ENCODE measurements around the gene ARTN.
A peak's percentile ranks its signal among the peaks of the same experiment; 100 is the strongest.

Gene ARTN

DNA sequence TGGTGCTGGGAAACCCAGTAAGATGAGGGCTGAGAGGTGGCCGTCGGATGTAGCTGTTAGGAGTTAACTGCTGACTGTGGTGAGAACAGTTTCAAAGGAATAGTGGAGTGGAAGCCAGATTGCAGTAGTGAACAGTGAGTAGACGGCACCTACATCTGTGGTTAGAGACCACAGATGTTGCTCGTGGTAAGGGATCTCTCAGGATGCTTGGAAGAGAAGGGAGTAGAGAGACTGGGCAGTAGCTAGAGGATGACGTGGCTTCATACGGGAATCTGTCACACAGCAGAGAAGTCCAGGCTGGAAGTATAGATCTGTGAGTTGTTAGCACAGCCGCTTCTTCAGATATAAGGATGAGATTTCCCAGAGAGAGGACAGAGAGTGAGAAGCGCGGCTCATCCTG, 7.8 kb upstream of the ARTN start:
- no peak for DNase-seq

DNA sequence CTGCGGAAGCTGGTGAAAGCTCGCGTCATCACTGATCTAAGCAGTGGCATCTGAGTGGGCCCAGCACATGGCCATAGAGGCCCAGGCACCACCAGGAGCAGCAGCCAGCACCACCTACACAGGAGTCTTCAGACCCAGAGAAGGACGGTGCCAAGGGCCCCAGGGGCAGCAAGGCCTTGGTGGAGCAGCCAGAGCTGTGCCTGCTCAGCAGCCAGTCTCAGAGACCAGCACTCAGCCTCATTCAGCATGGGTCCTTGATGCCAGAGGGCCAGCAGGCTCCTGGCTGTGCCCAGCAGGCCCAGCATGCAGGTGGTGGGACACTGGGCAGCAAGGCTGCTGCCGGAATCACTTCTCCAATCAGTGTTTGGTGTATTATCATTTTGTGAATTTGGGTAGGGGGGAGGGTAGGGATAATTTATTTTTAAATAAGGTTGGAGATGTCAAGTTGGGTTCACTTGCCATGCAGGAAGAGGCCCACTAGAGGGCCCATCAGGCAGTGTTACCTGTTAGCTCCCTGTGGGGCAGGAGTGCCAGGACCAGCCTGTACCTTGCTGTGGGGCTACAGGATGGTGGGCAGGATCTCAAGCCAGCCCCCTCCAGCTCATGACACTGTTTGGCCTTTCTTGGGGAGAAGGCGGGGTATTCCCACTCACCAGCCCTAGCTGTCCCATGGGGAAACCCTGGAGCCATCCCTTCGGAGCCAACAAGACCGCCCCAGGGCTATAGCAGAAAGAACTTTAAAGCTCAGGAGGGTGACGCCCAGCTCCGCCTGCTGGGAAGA, 3.2 kb upstream of the ARTN start:
- DNase-seq, result peak; percentile 57

- no peak for DNase-seq
Measured at GRCh38 chr1:43930949-43931275, 2.7 kb upstream of the ARTN start.

DNA sequence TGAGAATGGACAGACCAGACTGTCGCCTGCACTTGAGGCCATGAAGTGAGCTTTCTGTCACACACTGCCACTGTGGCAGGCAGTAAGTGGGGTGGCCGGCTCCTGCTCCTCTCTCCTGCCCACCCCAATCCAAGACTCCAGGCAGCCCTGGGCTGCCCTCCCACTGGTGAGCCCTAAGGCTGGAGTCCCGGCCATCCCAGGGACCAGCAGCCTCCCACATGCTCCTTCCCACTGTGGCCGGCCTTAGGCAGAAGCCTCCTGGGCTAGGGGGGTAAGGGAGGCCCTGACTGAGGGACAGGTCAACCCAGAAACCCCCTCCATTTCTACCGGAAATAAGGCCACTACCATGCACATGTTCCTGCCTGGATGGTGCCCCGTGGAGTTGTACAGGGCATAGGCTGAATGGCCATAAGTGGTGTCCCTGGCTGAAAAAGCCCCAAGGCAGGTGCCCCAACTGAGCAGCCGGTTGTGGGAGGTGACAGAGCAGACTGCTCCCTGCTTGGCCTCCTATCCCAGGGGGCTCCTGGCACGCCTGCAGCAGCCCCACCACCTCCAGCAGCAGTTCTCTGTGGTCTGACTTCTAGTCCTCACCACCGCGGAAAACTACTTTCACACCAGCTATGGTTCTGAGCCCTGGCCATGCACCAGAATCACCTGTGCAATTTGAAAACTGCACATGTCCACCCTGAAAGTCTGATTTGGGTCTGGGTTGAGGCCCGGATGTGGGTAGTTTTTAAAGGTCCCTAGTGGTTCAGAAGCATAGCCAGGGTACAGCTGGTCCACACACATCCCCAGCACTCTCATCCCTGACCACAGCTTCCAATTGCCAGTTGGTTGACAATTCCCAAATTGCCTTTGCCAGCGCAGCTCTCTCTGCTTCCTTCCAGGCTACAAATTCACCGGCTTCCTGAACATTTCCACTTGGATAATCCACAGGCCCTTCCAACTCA, 1.6 kb upstream of the ARTN start:
- no peak for DNase-seq

GRCh38 chr1:43932786-43933385, 715 bp upstream of the ARTN start:
- no peak for DNase-seq

GRCh38 chr1:43934101-43934985, 742 bp downstream of the ARTN start:
- peak; percentile 88 for DNase-seq

- DNase-seq, result no peak
Measured at GRCh38 chr1:43934986-43935324, 1.4 kb downstream of the ARTN start.

GRCh38 chr1:43935711-43936427, 2.3 kb downstream of the ARTN start:
- no peak for DNase-seq

DNA sequence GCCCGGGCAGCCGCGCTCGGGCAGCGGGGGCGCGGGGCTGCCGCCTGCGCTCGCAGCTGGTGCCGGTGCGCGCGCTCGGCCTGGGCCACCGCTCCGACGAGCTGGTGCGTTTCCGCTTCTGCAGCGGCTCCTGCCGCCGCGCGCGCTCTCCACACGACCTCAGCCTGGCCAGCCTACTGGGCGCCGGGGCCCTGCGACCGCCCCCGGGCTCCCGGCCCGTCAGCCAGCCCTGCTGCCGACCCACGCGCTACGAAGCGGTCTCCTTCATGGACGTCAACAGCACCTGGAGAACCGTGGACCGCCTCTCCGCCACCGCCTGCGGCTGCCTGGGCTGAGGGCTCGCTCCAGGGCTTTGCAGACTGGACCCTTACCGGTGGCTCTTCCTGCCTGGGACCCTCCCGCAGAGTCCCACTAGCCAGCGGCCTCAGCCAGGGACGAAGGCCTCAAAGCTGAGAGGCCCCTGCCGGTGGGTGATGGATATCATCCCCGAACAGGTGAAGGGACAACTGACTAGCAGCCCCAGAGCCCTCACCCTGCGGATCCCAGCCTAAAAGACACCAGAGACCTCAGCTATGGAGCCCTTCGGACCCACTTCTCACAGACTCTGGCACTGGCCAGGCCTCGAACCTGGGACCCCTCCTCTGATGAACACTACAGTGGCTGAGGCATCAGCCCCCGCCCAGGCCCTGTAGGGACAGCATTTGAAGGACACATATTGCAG, 3.0 kb downstream of the ARTN start:
- DNase-seq, result peak; percentile 77

- DNase-seq, result no peak
Measured at GRCh38 chr1:43937179-43937865, 3.7 kb downstream of the ARTN start.

DNA sequence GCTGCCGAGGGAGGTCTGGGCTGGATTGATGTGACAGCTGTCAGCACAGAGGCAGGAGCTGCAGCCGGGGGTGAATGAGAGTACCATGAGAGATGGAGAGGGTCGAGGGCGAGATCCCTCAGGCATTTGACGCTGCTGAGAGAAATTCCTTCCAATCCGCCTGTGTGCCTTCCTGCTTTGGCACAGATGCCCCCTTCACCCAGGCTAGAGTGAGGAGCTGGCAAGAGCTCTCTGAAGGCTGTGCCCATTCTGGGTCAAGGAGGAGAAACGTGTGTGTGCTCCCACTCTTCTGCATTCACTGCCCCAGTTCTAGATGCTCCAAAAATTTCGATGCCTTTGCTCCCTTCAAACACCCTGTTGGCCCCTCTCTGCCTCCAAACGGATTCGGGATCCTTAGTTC, 4.8 kb downstream of the ARTN start:
- DNase-seq, result no peak

DNA sequence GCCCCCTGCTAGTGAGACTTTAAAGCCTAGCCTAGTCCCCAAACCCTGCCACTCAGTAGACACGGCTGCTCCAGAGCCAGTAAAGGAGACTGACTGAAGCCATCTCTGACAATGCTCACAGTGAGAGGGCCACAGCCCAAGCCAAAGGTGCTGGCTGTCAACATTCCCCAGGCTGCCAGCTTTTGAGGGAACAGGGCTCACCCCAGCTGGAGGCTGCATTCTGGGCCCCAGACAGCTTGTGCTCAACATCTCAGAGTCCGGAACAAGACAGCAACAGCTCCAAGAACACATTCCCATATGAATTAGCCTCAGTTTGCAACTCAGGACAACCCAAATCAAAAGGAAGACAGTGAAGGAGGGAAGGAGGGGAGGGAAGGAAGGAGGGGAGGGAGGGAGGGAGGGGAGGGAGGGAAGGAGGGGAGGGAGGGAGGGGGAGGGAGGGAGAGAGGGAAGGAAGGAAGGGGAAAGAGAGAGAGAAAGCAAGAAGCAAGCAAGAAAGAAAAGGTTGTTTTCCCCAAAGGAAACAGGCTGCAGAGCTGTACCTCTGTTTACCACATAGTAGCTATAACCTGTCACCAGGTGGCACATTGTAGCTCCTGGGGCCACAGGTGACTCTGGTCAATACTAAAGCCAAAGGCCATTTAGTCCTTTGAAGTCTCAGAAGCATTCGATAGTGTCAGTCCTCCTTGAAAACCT, 5.4 kb downstream of the ARTN start:
- DNase-seq, result no peak

DNA sequence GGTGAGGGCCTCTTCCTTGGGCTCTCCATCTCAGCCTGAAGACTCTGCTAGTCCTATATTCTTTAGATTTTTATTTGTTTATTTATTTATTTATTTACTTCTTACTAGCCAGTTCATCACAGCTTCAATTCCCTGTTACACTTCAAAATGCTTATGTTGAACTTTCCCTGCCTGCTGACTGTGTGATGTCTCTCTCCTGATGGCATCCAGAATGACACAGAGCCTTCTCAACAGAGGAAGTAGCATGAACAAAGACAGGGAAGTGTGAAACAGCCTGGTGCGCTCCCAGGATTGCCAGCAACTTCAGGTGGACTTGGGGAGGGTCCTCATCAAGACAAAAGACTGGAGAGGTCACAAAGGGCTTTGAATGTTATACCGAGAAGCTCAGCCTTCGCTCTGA, 8.8 kb downstream of the ARTN start:
- DNase-seq, result no peak

DNA sequence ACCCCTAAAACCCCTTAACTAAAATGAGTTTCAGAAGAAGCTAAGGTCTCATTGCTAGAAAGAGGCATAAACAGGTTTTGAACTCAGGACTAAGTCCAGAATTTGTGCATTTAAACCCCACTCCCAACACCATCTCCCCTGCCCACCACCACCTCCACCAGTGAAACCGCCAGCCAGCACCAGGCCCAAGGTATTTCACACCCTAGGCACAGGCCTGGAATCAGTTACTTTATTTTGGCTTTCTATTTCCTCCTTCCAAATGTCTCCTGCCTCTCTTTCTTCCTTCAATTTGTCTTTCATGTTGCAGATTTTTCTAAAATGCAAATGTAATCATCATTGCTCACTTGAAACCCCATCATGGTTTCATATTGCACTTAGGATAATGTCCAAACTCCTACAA, 11.3 kb downstream of the ARTN start:
- DNase-seq, result no peak

DNA sequence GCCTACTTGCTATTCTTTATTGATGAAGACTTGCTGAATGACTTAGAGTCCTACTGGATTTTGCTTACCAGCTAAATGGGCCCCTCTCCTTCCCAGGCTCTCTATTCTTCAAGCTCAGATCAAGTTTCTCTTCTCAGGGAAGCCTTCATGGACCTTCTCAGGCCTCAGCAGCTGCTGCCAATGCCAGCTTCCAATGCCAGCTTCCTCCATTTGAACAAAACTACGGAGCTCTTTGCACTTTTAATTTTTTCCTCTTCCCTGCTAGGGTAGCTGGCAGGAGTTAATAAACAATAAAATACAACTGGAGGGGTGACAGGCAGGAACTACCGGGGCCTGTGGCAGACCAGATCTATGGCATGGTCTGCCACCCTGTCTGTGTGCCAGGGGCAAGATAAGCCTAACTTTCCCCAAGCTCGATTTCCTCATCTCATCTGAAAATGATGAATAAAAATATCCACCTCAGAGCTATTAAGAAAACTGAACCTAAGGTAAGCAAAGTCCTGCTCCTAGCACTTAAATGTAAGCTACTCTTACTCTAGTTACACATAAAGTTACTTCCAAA, 12.2 kb downstream of the ARTN start:
- peak; percentile 74 for DNase-seq

GRCh38 chr1:43946236-43947060, 12.8 kb downstream of the ARTN start, which contains the start of gene IPO13:
Gene IPO13, plus strand, starts transcription at chr1:43946950. Its CDS starts 651 bp downstream, at chr1:43947601.
- DNase-seq, result peak; percentile 99

- no peak for DNase-seq
Measured at GRCh38 chr1:43947061-43947873, 13.7 kb downstream of the ARTN start.
